GM21367 (cell line): Measurements from ENCODE around the gene MED9.
"Not testable (repeated sequence)": the region's sequence is repeated elsewhere in the genome, so short reads cannot be mapped to it uniquely, and the experiment has no call there.

Experiments
- ATAC-seq: cut with Tn5 transposase; IDR thresholded peaks from one replicate; pipeline ENCODE4 v1.9.1; 2021; ENCODE audit not compliant: unreplicated experiment

Gene MED9, protein sequence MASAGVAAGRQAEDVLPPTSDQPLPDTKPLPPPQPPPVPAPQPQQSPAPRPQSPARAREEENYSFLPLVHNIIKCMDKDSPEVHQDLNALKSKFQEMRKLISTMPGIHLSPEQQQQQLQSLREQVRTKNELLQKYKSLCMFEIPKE

DNA sequence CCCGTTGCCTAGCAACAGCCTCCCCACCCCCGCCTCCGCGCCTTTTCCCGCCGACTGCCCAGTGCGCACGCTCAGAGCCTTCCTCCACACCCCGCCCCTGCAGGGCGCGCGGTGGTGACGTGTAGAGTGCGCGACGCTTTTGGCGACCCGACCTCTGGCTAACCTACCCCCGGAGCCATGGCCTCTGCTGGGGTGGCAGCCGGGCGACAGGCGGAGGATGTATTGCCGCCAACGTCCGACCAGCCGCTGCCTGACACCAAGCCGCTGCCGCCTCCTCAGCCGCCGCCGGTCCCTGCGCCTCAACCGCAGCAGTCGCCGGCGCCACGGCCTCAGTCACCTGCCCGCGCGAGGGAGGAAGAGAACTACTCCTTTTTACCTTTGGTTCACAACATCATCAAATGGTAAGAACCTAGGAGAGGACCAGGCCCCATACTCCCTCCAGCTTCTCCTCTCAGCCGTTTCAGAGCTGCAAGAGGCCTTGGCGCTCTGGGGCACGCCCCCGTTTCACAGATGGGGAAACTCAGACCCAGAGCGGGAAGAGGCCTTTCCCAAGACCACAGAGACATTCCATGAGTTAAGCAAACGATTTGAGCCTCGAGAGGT is at the start of gene MED9:
MED9 (plus strand) TSS at position 136 of the 603 bp plus-strand sequence; CDS start at position 178, 42 bp downstream.
- ATAC-seq: peak; percentile 63

DNA sequence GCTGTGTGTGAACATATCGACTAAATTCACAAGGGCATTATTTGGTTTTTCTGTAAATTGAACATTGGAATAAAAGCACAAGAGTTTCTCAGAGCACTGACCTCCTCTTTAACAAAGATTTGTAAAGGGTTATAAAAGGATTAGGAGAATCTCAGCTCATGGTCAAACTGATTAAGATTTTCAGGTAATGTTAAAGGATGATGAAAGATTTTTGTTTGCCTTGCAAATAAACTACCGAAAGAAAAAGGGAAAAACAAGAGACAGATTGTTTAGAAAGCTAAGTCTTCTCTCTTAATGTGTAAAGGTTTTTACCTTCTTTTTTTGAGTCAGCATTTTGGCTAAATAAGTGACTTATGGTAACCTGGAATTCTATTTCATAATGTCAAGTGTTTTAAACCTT is 47.6 kb upstream of the MED9 start:
- no peak for ATAC-seq

DNA sequence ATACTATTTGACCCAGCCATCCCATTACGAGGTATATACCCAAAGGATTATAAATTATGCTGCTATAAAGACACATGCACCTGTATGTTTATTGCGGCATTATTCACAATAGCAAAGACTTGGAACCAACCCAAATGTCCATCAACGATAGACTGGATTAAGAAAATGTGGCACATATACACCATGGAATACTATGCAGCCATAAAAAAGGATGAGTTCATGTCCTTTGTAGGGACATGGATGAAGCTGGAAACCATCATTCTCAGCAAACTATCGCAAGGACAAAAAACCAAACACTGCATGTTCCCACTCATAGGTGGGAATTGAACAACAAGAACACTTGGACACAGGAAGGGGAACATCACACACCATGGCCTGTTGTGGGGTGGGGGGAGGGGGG is 45.9 kb upstream of the MED9 start:
- not testable (repeated sequence) for ATAC-seq

DNA sequence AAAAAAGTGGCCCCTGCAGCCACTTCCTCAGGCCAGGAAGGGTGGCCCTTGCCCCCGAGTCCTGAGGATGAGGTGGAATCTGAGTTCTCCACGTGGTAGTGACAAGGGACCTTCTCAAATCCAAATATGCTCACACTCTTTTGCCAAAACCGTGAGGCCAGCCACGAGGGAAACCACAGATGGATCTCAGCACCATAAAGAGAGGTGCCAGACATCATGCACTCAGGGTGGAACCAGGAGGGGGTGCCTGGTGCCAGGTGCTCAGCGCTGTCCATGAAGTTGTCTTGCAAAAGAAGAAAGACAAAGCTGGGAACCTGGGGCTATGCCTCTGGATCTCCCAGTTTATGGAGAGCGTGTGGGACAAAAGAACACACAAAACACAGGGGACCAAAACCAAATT is 45.2 kb upstream of the MED9 start:
- no peak for ATAC-seq

DNA sequence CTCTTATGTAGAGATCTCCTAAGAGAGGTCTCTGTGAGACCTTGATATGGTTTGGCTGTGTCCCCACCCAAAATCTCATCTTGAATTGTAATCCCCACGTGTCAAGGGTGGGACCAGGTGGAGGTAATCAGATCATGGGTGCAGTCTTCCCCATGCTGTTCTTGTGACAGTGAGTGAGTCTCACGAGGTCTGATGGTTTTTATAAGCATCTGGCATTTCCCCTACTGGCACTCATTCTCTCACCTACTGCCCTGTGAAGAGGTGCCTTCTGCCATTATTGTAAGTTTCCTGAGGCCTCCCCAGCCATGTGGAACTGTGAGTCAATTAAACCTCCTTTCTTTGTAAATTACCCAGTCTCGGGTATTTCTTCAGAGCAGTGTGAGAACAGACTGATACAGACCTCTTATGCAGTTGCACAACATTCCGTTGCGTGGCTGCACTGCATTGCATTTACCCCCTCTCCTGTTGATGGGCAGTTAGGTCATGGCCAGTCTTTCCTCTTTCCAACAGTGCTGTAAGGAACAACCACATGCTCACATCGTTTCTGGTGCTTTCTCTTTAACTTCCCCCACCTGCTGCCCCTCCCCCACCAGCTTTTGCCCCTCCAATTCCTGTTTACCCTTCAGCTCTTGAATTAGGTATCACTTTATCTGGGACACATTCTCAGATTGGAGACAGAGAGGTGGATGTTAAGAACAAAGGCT is 43.6 kb upstream of the MED9 start:
- no peak for ATAC-seq

DNA sequence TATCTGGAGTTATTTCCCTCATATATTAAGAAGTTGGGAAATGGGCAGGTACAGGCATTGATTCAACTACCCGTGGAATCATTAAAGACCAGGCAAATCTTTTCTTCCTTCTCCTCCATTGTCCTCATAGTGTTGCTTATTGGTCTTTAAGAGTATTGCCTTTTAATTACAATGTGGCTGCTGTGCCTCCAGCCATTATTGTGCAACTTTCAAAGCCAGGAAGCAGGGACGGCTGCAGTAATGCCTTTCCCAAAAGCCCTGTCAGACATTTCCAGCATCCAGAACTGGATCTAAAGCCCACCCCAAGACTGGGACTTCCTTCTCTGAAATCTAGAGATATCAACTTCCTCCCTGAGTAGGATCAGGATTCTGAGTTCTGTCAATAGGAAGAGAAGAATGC is 42.3 kb upstream of the MED9 start:
- no peak for ATAC-seq

DNA sequence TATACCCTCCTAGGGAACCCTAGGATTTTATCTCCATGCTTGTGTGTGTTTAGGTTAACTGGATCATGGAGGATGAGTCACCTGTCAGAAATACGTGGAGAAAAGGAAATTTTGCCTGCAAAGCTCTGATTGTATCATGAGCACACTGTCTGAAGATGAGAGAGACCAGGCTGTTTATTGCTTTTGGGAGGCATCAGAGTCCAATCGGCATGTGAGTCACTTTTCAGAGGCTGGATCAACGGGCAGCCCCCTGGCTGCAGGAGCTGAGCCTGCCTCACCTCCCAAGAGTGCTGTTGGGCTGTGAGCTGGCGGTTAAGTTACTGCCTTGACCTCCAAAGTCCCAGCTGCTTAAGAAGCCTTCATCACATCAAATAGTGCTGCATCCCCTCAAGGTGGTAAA is 41.5 kb upstream of the MED9 start:
- no peak for ATAC-seq

DNA sequence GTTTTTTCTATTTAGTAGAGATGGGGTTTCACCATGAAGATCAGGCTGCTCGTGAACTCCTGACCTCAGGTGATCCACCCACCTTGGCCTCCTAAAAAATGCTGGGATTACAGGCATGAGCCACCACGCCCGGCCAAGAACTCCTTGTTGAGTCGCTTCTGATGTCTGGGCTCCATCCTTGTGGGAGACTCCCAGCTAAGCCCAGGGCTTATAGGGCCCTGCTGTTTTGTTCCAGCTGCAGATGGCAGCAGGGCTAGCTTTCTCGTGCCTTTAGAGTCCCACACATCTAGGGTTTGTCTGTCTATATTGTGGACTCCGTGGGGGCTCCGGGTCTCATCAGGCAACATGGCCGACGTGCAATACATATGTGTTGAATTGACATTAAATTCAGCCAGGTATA is 39.3 kb upstream of the MED9 start:
- no peak for ATAC-seq

DNA sequence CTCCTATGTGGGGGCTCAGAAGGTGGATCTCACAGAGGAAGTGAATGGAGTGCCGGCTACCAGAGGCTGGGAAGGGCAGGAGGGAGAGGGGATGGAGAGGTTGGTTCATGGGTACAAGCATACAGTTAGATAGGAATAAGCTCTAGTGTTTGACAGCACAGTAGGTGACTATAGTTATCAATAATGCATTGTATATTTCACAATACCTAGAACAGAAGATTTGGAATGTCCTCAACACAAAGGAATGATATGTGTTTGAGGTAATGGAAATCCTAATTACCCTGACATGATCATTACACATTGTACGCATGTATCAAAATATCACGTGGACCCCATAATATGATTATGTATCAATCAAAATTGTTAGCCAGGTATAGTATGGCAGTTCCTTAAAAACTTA is 38.9 kb upstream of the MED9 start:
- no peak for ATAC-seq

DNA sequence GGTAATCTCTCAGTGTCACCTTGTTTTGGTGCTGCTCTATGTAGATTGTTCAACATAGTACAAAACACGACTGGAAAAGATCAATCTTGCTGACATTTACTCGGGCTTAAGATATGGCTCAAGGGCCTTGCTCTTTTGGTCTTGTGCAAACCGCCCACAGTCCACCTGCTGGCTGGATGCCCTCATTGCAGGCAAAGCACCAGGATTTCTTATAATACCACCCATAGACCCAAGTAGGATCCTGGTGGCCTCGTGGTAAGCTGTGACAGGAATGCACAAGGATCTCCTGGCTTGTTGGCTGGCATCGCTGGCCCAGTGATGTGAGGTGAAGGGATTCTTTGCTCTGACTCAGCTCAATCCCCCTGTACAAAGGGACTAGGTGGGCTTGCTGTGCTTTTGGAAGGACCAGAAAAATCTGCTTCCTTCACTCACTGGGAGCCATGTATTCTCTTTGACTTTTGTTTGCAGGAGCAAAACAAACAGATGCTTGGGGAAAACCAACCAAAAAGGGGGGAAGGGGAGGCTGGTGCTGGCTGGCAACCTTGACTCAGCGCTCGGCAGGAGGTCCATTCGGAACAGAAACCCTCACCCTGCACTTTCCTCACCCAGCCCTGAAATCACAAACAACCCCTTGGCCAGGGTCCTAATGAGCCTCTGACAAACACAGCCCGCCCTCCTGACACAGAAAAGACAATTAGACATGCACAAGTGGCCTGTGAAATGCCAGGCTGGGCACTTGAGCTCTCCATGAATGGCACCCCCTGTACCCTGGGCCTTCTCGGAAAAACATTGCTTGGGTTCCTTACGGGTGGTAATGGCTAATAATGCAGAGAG is 36.6 kb upstream of the MED9 start:
- ATAC-seq: no peak

DNA sequence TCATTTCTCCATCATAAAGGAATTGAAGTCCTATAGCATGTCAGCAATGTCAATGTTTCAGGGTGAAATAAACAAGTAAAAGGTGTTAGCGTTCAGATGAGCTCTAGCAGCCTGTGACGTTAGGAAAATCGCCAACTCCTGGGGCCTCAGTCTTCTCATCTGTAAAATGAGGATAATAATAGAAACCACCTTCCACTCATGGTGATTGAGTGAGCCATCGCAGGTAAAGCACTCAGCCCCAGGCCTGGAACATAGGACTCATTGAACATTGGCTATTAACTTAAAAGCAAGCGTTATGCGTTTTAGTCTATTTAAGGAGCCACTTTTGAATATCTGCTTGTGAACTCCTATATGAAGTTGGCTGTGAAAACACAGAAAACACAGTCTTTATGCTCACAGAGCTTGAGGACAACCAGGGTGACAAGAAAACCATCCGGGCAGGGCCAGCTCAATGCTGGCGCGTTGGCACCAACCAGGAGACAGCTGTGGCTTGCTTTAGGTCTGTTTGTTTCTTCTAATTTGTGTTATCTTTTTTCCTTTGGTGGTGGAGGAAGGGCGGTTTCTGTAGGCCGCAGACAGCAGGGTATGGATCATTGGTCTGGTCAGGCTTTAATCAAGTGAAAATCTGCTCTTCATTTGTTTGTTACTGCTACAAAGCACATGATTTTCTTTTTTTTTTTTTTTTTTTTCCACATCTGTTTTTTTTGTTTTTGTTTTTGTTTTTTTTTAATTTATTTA is 35.7 kb upstream of the MED9 start:
- ATAC-seq: no peak

DNA sequence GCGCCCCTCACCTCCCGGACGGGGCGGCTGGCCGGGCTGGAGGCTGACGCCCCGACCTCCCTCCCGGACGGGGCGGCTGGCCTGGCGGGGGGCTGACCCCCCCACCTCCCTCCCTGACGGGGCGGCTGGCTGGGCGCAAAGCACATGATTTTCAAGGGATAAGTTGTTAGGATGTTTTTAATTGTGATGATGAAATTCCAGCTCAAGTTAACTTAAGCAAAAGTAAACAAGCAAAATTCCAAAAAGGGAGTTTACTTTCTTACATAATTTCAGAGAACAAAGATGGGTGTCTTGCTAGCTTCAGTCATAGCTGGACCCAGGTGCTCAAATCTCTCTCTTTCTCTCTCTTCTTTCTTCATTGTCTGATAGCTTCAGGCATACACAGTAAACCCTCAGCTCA is 33.6 kb upstream of the MED9 start:
- no peak for ATAC-seq

DNA sequence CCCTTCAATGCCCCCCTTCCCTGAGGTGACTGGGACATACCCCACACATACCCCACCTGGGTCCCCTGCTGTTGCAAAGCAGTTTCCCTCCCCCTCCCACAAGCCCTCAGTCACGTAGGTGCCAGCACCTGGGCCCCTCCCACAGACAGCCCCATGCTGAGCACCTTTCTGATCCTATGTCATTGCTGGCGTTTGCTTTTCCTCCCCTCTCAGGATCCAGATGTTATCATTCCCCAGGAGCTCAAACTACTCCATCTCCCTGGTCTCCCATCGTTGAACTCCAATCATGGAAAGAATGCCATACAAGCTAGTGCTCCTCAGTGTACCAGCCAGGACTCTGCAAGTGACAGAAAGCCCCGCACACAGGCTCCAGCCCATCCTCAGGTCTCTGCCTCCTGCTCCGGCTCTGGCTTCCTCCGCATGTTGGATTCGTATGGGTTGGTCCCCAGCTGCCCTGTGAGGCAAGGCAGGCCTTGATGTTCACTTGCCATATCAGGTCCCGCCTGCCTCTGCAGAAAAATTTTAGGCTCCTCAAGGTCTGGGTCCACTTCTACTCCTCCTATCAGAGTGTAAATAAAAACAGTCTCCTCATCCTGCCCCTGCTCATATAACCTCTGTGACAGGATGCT is 31.4 kb upstream of the MED9 start:
- no peak for ATAC-seq

DNA sequence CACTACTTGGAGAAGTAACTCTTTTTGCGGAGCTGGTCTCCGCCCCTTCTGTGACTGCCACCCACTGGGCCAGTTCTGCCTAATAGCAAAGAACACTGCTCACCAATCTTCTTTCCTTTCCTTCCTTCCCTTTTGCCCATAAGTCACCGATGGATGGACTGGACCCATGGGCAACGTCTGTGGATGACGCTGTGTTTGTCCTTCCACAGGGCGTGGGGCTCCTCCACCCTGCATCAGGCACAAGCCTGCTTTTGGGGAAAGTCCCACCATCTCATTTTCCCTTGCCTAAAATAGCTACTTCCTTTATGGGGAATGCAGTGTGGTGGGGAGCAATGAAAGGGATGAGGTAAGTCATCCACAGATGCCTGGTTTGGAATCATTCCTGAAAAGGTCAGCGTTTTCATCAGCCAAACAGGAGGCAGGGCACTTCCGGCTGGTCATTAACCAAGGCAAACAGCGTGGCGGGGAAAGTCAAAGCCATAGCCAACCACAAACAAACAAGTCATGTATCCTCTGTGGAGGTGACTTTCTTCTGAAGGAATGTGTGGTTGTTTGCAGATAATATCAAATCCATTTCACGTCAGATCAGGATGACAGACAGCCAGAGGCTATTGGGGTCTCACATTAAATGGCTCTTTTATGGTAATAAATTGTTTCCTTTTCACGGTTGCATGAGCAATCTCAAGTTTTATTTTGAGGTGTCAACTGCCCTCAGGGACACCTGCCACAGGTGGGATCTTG is 30.7 kb upstream of the MED9 start:
- no peak for ATAC-seq

DNA sequence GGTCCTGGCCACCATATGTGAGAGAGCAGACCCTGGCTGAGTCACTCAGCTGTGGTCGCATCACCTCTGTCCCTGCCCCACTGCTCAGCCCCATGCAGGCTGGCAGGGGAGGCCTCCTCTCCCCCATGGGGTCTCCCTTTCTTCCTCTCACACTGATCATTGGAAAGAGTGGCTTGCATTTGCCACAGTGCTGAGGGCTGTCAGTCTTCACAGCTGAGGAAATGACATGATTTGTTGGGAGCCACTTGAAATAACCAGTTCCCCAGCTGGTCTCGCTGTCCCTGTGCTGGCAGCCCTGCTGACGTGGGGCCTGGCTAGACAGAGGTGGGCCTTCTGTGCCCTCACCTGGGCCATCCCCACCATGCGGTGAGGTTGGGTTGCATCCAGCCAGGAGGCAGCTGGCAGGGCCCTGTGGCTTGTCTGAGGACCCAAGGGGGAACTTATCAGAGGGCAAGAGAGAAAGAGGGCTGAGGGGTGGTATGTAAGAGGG is 30.1 kb upstream of the MED9 start:
- no peak for ATAC-seq

DNA sequence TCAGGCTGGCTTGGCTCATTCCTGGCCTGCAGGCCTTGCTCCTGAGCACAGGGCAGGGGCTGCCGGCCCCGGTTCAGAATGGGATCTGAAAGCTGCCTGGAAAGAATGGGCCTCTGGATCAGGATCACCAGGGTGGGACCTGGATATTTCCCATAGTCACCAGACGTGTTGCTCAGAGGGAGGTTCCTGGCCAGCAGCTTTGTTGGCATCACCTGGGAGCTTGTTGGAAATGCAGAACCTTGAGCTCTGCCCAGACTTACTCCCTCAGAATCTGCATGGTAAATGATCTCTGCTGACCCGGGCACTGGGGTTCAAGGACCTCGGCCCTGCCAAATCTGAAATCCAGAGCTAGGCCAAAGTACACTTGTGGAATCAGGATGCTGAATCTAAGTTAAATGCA is 29.5 kb upstream of the MED9 start:
- no peak for ATAC-seq

DNA sequence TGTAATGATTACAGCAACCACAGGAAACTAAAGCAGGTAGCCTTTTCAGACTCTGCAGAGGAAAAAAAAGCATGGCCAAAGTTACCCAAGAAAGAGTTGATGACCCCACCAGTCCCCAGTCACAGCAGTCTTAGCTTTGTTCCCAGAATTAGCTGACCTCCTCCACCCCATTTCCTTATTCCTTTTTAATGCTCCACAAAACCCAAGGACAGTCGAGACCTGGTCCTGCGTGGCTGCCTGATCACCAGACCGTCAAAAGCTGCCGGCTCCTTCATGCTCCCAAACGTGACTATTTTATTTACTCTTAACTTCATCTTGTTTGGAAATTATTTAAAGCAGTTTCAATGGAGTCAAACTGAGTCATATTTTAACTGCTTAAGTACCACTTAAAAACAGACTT is 28.7 kb upstream of the MED9 start:
- no peak for ATAC-seq

DNA sequence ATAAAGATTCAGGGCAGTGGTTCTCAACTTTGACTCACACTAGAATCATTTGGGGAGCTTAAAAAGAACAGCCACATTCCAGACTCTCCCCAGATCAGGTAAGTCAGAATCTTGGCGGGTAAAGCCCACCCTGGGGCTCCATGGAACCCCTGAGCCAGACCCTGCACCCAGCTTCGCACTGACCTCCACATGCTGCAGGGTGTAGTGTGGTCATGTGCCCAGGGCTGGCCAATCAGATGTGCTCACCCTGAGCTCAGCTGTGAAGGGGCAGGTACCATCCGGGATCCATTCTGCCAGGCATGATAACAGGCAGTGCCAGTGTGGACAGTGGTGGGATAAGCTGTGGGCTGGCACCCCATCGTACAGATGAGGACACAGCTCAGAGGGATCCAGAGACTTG is 28.1 kb upstream of the MED9 start:
- no peak for ATAC-seq

DNA sequence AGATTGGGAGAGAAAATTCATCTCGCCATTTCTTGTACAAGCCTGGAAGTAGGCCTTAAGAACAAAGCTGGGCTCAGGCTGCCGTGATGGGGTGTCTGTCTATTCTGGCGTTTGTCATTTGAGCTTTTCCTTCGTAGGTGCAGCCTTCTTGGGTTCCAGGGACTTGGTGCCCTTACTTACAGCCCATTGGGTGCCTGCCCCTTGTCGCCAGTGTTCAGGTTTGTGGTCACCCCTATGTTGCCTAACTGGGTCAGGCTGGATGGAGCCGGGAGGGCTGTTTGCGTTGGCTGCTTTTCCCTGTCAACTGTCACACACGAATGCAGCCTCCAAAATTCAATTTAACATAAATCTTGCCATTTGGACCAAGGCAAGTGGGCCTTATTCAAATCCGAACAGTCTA is 23.7 kb upstream of the MED9 start:
- ATAC-seq: no peak

DNA sequence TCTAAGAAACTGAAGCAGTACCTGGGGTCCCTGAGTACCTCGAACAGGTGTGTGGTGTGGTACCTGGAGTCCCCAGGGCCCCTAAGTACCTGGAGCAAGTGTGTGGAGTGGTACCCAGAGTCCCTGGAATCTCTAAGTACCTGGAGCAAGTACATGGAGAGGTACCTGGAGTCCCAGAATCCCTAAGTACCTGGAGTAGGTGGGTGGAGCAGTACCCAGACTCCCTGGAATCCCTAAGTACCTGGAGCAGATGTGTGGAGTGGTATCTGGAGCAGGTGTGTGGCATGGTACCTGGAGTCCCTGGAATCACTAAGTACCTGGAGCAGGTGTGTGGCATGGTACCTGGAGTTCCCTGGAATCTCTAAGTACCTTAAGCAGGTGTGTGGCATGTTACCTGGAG is 22.5 kb upstream of the MED9 start:
- no peak for ATAC-seq
